Heart left ventricle (tissue), 16 donors: ENCODE measurements around the gene LCA5L. TPM values are rescaled to one million over a fixed set of nuclear protein-coding genes. Genes with fewer than 3 reads are reported as not detected.

ENCODE experiments used
- ATAC-seq, 4 donors: fragments of 200-7000 bp; cut with Tn5 transposase; one replicate each; pipeline ENCODE4 v1.9.1; 2020 to 2022; ENCODE audit warnings: moderate library complexity in 4 of 4, mild to moderate bottlenecking in 3 of 4, moderate number of reproducible peaks in 1 of 4
- DNase-seq, 5 donors: peaks; one replicate each; pipeline ENCODE4 v3.0.0-alpha.2; 2020
- H3K27ac ChIP-seq, 12 donors: fragments of 200-600 bp; sonication (generic) in 4 of 12; one replicate each; pipeline versions ENCODE4 v1.5.0 to v1.8.0; 2016 to 2022; ENCODE audit warnings: mild to moderate bottlenecking in 2 of 12
- H3K27me3 ChIP-seq, 9 donors: fragments of 200-600 bp; sonication (generic) in 2 of 9; one replicate each; pipeline versions ENCODE4 v1.5.1 to v1.8.0; 2016 to 2022; ENCODE audit warnings: mild to moderate bottlenecking in 3 of 9
- H3K36me3 ChIP-seq, 9 donors: fragments of 200-600 bp; sonication (generic) in 2 of 9; one replicate each; pipeline versions ENCODE4 v1.5.0 to v1.8.0; 2018 to 2022; ENCODE audit warnings: mild to moderate bottlenecking in 2 of 9
- H3K4me1 ChIP-seq, 12 donors: fragments of 200-600 bp; sonication (generic) in 4 of 12; one replicate each; pipeline versions ENCODE4 v1.5.0 to v1.8.0; 2016 to 2022; ENCODE audit warnings: mild to moderate bottlenecking in 3 of 12
- H3K4me3 ChIP-seq, 12 donors: fragments of 200-600 bp; sonication (generic) in 4 of 12; one replicate each; pipeline versions ENCODE4 v1.5.0 to v1.8.0; 2017 to 2022; ENCODE audit warnings: mild to moderate bottlenecking in 9 of 12, moderate library complexity in 4 of 12
- H3K9me3 ChIP-seq, 12 donors: fragments of 200-600 bp; sonication (generic) in 4 of 12; one replicate each; pipeline versions ENCODE4 v1.5.0 to v1.8.0; 2016 to 2022; ENCODE audit warnings: mild to moderate bottlenecking in 1 of 12
- CTCF ChIP-seq, 12 donors: fragments of 200-600 bp; sonication (generic) in 4 of 12; IDR thresholded peaks; one replicate each; pipeline versions ENCODE4 v1.5.0 to v1.8.0; 2018 to 2022; ENCODE audit warnings: antibody characterized with exemption in 12 of 12, mild to moderate bottlenecking in 5 of 12
- POLR2A ChIP-seq, 2 donors: fragments of 450-650 bp; IDR thresholded peaks; one replicate each; pipeline ENCODE4 v1.6.1; 2017; ENCODE audit warnings: antibody characterized with exemption in 2 of 2, mild to moderate bottlenecking in 2 of 2, moderate library complexity in 2 of 2
- WGBS, 4 donors: extraction: QIAGEN DNeasy Blood & Tissue Kit in 2 of 4; methylation state at CpG; one replicate each; pipeline versions ENCODE4 v1.1.5 to v1.1.7; 2013 to 2018; 5-methylcytosine and 5-hydroxymethylcytosine counted together
- intact Hi-C, 10 donors: fragments of 100-400 bp; cut with DNase I; formaldehyde crosslinking; loops; one replicate each; pipeline versions ENCODE4 v1.11.1 to v1.14.2; 2022
- polyA plus RNA-seq, 2 donors: library from polyadenylated mRNA; stranded (reverse); fragments of 200-250 nt; gene quantifications; one replicate each; pipeline ENCODE4 v1.2.3, GENCODE V29; 2013
- total RNA-seq, 9 donors: library from RNA; depleted of rRNA in 2 of 9; stranded (reverse); fragments of >200 nt in 2 of 9; fragmentation: NEBNext Ultra II Directional in 3 of 9; extraction: Animal tissue kit (Norgen Biotek cat#: 25700) in 3 of 9; gene quantifications; one replicate each; pipeline versions ENCODE4 v1.1.0 to v1.2.4, GENCODE V29; 2016 to 2023
- donor health status: ischemic (EF 13 %, LVEDD 7.1; RV severe dilation, severe dysfunction).
- donor health status: healthy with polysubstance abuse.
- donor health status: DM: no; HTN: yes; CAD: no.
- donor health status: DM: no; HTN: no; CAD: no.
- donor health status: ischemic (EF 25% LVEDD 6.9; RV normal size, moderate dysfunction).
- donor health status: ischemic (EF 25% LVEDD 5.7; RV mildly dilated, moderate dysfunction).
- donor health status: healthy.
- donor health status: DM: yes; HTN: yes; CAD: no.
- donor health status: ischemic (EF 35%, LVEDD 5.7; RV mildly dilated, moderate dysfunction).
- donor health status: nonischemic (EF 11% LVEDD 7.7; RV severe dilation, severe dysfunction).
- donor health status: DM: yes; HTN: yes; CAD: no.
- donor health status: PGD.
- donor health status: ischemic (EF 29% LVEDD 5.4; RV normal size, mild dysfunction).
- donor health status: nonischemic (EF 23%, LVEDD 6.1; RV moderate dilation, normal function).

The LCA5L gene
- total and polyA plus RNA-seq, 11 donors, result 0.65 to 1.5 (median 1.0) TPM; not detected in 2

GRCh38 chr21:39388811-39389155, 56.8 kb downstream of the LCA5L start:
- Histone ChIP-seq H3K4me1 (peaks cover 0 to 39% (median 19%) of the 10 kb centered on the region in 12 donors), H3K9me3 (no peaks in the 10 kb centered on the region), H3K4me3 (peak overlapping the region in 9 of 12 donors; percentile 36 to 63 (median 55)), H3K27me3 (no peaks in the 10 kb centered on the region), H3K27ac (peak overlapping the region in 4 of 12 donors; percentile 19 to 78 (median 55)), H3K36me3 (peaks cover 0 to 34% (median 28%) of the 10 kb centered on the region in 9 donors)
- intact Hi-C loops, result loop anchor here (1.0 to 10.0 kb wide), 10 partner anchors 8 to 206 kb away; partner anchors contain the start of genes HMGN1 (in 5 of the 10), PSMG1 (in 5 of the 10), BRWD1 (in 4 of the 10) and LCA5L (in 1 of the 10)
- DNase-seq, result no peak
- TF ChIP-seq CTCF (IDR thresholded peaks at IDR 0.05) (peak in 2 of 12 donors; percentile 1 to 2), POLR2A (IDR thresholded peaks at IDR 0.05) (no peak)
- 2 to 10% (median 7%) methylated on average over 3 to 10 of the region's 10 CpGs for WGBS, 4 donors
- no peak for ATAC-seq

GRCh38 chr21:39388038-39388810, 57.4 kb downstream of the LCA5L start:
- Histone ChIP-seq H3K4me1 (peaks cover 0 to 39% (median 19%) of the 10 kb centered on the region in 12 donors), H3K4me3 (peak overlapping the region in 11 of 12 donors; percentile 16 to 63 (median 53)), H3K27ac (peak overlapping the region in 8 of 12 donors; percentile 38 to 80 (median 69)), H3K27me3 (no peaks in the 10 kb centered on the region), H3K36me3 (peaks cover 0 to 29% (median 23%) of the 10 kb centered on the region in 9 donors), H3K9me3 (no peaks in the 10 kb centered on the region)
- DNase-seq (peak; percentile 89 to 97 (median 93)), ATAC-seq (peak; percentile 74 to 89 (median 83))
- intact Hi-C loops, result loop anchor here (1.0 to 10.0 kb wide), 10 partner anchors 8 to 206 kb away; partner anchors contain the start of genes HMGN1 (in 5 of the 10), PSMG1 (in 5 of the 10), BRWD1 (in 4 of the 10) and LCA5L (in 1 of the 10)
- peak; percentile 85 to 97 (median 94) for TF ChIP-seq CTCF (IDR thresholded peaks at IDR 0.05)
- no peak for TF ChIP-seq POLR2A (IDR thresholded peaks at IDR 0.05)
- WGBS, 4 donors, result 19 to 41% (median 24%) methylated on average over 17 to 35 of the region's 35 CpGs

DNA sequence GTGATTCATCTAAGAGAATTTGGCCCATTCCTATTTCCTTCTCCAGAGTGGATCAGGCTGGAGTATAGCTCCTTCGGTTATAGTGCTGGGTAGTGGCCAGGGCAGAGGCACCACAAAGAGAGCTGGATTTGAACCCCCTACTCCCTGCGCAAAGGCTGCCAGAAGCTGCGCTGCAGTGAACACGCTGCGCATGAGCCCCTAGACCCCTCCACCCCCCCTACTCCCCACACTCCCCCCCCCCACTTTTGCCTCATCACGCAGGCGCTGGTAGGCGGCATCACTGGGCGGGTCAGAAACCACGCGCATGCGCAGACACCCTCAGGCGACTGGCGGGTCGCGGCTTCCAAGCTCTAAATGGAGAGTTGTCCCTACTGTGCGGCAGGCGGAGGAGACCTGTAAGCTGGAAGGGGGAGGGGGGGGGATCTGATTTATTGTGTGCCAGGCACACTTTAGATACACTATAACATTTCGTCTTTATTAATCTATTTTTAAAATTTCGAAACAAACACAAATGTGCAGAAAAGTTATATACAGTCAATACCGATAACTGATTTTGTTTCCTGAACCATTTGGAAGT, 58.0 kb downstream of the LCA5L start:
- ATAC-seq (peak; percentile 53 to 79 (median 66)), DNase-seq (peak; percentile 91 to 98 (median 93))
- Histone ChIP-seq H3K4me1 (peaks cover 0 to 39% (median 19%) of the 10 kb centered on the region in 12 donors), H3K27me3 (no peaks in the 10 kb centered on the region), H3K9me3 (no peaks in the 10 kb centered on the region), H3K4me3 (peak overlapping the region in 11 of 12 donors; percentile 16 to 63 (median 53)), H3K27ac (peak overlapping the region in 11 of 12 donors; percentile 56 to 80 (median 68)), H3K36me3 (peaks cover 0 to 22% (median 16%) of the 10 kb centered on the region in 9 donors)
- 11 to 19% (median 13%) methylated on average over 19 to 21 of the region's 21 CpGs for WGBS, 4 donors
- intact Hi-C loops, result loop anchor here (1.0 to 10.0 kb wide), 12 partner anchors 7 to 205 kb away; partner anchors contain the start of genes HMGN1 (in 6 of the 10), BRWD1 (in 5 of the 10), PSMG1 (in 5 of the 10) and LCA5L (in 1 of the 10)
- TF ChIP-seq CTCF (IDR thresholded peaks at IDR 0.05), result no peak
- no peak for TF ChIP-seq POLR2A (IDR thresholded peaks at IDR 0.05)
